GM19397 (cell line): ENCODE data around the gene SPRR1A.

Source experiments
- ATAC-seq: cut with Tn5 transposase; IDR thresholded peaks from one replicate; pipeline ENCODE4 v1.9.1; 2021; ENCODE audit warnings: mild to moderate bottlenecking, moderate library complexity; ENCODE audit not compliant: unreplicated experiment

SPRR1A gene

DNA sequence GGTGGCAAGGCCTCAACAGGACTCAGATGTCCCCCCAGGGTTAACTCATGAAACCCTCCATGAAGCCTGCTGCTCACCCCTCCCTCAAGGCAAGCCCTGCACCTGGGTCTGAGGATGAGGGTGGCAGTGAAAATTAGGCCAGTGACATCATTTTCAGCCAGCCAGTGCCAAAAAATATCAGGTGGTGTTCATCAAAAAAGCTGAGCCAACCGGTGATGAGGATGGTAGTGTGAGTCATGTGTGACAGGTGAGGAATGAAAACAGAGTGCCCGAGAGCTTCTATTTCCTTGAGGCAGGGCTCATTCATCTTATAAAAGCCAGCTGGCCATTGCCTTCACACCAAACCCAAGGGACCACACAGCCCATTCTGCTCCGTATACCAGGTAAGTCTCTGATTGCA is at the start of gene SPRR1A:
SPRR1A (plus strand) TSS at position 339 of the 400 bp plus-strand sequence. CDS start 1,150 bp downstream, outside the sequence.
- ATAC-seq, result no peak

GRCh38 chr1:152940614-152941013 is 43.3 kb upstream of the SPRR1A start:
- ATAC-seq, result no peak

DNA sequence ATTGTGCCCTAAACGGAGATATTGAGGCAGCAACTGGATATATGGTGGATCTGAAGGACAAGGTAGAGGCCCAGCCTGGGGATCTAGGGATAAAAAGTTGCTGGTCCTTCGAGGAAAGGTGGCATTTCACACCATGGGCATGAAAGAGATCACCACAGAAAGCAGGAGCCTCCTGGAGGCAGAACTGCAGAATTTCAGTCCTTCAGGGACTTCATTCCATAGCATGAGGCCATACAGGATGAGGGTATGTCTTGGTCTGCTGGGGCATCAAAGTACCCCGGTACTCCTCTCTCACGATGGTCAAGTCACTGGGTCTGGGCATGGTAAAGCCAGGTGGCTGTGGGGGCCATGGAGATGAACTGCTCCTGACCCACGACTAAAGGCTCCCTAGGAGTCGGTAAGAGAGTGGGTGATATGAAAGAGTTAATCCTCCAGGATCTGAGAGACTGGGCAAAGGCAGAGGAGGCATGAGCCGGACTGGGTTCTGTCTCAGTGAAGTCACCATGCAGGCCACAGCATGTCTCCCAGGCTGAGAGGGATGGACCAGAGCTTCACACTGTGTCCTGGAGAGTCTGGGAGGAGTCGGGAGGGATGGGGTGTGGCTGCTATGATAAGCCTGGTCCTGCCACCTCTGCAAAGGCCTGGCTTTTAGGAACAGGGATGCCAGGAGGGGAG is 42.7 kb upstream of the SPRR1A start:
- ATAC-seq, result no peak

GRCh38 chr1:152942161-152942560 is 41.7 kb upstream of the SPRR1A start:
- no peak for ATAC-seq

- no peak for ATAC-seq
Observed at GRCh38 chr1:152946248-152946647, 37.6 kb upstream of the SPRR1A start.

GRCh38 chr1:152946651-152947256 is 37.1 kb upstream of the SPRR1A start, which contains the start of gene SPRR5:
Gene SPRR5 (plus strand): TSS chr1:152947206. CDS start chr1:152948555, 1,349 bp downstream.
- ATAC-seq, result no peak

- ATAC-seq, result no peak
Observed at GRCh38 chr1:152951711-152952110, 32.2 kb upstream of the SPRR1A start.

DNA sequence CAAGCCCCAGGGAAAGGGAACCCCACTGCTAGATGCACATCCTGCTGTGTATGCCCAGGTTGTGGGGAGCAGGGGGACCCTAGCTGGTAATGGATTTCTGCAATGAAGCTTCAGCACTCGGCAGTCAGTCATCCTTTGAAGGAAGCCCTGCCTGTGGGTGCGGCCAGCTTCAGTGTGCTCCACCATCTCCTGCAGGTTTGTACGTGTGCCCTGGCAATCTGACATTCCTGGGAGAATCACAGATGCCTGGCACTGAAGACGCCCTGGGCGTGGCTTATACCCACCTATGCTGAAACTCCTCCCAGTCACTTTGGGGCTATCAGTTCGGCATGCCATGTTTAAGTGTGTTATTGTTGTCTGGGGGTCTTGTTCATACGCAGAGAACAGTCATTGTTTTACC is 30.1 kb upstream of the SPRR1A start:
- no peak for ATAC-seq

DNA sequence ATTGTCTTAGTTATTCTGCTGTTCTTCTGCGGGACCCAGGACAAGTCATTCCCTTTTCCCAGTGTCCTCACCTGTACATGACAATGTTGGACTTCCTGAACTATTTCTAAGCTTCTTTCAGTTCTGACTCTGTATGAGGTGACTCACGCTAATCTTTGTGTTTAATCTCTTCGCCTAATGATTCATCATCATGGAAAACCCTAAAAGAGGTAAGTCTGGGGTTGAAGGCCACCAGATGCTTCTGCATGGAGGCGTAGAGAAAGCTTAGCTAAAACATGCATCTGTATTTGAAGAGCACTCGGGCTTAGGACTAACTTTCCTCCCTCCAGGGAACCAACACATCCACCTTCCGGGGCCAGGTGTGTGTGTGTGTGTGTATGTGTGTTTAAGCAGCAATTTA is 29.4 kb upstream of the SPRR1A start:
- ATAC-seq, result no peak

GRCh38 chr1:152957561-152957960 is 26.3 kb upstream of the SPRR1A start:
- no peak for ATAC-seq

DNA sequence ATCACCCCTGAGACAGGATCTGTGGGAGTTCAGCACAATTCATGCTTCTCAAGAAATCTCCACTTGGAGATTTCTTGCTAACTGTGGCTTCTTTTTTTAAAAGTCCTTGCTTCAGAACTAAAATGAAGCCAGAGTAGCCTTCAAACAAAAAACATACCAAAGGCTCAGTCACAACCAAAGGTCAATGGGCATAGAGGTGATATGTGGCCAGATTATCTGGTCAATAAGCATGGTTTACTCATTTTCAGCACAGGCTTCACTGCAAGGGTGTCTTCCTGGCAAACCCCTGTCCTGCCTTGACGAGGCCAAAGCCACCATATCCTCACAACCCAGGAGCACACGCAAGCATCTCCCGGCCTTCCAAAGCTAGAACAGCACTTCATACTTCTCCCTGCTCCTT is 24.6 kb upstream of the SPRR1A start:
- ATAC-seq, result no peak

DNA sequence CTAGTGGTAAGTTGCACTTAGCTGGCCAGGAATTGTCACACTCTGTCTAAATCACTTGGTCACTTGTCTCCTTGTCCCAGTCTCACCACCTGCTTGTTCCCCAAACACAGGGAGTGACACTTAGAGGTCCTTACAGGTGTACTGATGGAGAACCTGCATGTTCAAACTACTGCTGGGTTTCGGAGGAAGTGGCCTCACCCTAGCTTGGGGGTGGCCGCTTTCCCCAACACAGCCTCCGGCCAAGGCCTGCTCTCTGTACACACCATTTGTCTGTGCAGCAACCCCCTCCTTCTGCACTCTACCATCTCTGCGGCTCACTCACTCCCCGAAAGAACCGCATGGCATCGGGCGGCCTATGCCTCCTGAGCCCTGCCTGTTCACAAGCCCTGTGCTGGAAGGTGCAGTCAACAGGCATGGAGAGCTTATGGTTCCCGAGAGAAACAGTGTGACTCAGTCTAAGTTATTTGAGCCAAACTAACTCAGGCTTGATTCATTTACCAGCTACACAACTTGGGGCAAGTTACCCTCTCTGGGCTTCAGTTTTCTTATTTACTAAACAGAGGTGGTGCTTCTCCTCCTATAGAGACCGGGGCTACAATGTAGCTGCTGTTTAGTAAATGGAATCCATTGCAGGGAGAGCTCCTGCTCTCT is 24.0 kb upstream of the SPRR1A start:
- no peak for ATAC-seq

GRCh38 chr1:152960452-152961044 is 23.3 kb upstream of the SPRR1A start:
- ATAC-seq, result no peak

DNA sequence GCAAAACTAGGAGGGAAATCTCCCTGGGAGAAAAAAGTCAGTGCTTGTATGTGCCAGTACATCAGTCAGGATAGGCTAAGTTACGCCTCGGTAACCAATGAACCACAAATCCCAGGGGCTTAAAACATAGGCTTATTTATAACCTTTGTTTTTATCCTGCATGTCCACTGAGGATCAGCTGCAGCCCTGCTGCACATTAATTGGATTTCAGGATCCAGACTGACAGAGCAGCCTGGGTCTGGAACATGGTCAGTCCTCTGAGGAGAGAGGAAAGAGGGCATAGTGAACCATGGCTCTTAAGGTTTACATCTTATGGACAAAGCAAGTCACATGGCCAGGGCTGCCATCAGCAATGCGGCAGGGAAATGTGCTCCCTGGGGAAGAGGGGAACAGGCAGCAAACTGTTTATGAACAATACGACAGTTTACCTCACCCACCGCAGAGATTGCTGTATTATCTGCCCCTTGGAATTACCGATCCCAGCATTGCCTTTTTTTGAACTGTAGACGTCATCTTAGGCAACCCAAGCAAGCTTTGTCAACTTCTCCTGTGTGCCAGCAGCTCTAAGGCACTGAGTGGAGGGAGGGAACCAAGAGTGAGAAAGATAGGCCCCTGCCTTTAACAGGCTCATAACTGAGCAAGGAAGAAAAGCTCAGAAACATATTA is 22.5 kb upstream of the SPRR1A start:
- ATAC-seq, result no peak

GRCh38 chr1:152962876-152963415 is 20.9 kb upstream of the SPRR1A start:
- no peak for ATAC-seq

DNA sequence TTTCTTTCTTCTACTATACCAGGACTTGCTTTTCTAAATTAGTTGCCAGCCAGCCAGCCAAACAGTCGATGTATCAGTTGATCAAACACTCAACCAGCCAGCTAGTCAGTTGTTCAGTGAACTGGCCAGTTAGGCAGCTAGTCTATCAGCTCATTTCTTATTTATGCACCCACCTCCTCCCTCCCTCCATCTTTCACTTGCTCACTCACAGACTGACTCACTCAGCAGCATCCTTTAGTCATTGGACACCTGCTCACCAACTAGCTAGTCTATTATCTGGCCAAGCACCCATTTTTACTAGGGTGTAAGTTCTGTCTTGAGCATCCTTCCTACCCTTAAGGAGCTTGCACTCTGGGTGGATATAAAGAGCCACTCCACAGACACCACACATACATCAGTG is 19.3 kb upstream of the SPRR1A start:
- ATAC-seq, result no peak

DNA sequence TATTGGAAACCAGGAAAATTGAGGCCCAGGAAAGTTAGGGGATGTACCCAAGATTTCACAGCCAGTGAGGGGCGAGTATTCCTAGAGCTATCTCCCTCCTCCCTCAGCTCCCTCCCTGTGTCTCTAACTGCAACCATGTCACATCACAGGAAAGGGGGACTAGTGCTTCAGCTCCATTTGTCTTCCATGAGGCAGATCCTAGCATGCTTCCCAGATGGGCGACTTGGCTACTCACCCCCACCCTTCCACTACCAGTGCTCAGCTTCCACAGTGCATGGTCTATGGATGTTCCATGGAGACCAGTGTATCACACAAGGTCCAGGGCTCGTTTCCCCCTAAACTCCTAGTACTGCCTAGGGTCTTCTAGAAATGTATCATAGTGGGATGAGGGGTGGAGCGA is 18.0 kb upstream of the SPRR1A start:
- ATAC-seq, result no peak

- ATAC-seq, result no peak
Observed at GRCh38 chr1:152967201-152967600, 16.7 kb upstream of the SPRR1A start.

DNA sequence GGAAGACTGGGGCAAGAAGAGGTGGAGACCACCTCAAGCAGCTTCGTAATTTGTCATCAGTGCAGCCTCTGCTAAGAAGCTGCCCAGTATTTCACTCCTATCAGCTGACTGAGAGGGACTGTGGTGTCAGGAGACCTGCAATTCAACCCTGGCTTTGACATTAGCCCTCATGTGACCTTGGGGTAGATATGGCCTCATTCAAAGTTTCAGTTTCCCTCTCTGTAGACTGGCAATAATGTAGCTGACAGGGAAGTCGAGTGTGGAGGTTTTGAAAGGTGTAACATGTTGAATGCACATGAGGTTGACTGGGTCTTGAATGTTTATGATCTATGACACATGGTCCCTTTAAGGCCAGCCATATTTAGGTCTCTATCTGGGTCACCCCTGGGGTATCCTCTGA is 15.6 kb upstream of the SPRR1A start:
- ATAC-seq, result no peak

DNA sequence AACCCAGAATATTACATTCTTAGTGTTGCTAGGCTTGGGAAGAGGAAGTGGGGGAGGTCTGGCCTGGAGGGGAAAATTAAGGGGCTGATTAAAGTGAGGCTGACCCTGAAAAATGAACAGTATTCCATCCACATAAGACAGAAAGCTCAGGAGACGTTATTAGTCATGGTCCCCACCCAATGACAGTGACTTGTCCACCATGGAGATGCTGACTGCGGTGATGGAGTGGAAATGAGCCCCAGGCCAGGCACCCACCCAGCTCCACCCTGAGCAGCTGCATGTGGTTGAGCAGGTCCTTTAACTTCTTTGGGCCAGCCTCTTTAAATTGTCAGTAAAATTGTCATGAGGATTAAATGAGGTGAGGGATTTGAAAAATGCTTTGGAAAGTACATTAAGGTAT is 14.8 kb upstream of the SPRR1A start:
- no peak for ATAC-seq

GRCh38 chr1:152970495-152970894 is 13.4 kb upstream of the SPRR1A start, which contains the start of gene SPRR4:
Gene SPRR4 (plus strand): TSS chr1:152970648. CDS start chr1:152971891, 1,243 bp downstream.
- ATAC-seq, result no peak
